IMR-90 (cell line): ENCODE data around the gene RGS17. TPM values are rescaled to one million over a fixed set of nuclear protein-coding genes. Genes with fewer than 3 reads are reported as not detected.
A peak's percentile ranks its signal among the peaks of the same experiment; 100 is the strongest.

Source experiments
- ATAC-seq: fragments of 200-7000 bp; cut with Tn5 transposase; 2 replicates; pipeline ENCODE4 v1.9.1; 2020; ENCODE audit warnings: low read depth, mild to moderate bottlenecking, moderate library complexity
- BruUV-seq: library from RNA; stranded (reverse); fragments of 400-500 nt; replicated peaks from 2 replicates; lab custom pipeline; 2021; lab: Mats Ljungman, UMichigan
- CTCF ChIA-PET: fragments of 300-600 bp; formaldehyde crosslinking; extraction: SDS; loops from one replicate; lab custom pipeline; 2021; ENCODE audit warnings: antibody characterized with exemption; lab: Yijun Ruan, JAX
- POLR2A ChIA-PET: fragments of 300-600 bp; sonication (Branson Sonifier 250); formaldehyde crosslinking; loops from one replicate; lab custom pipeline; 2022; ENCODE audit warnings: antibody characterized with exemption; ENCODE audit not compliant: unreplicated experiment; lab: Charles Lee
- DNase-seq: peaks from one replicate; pipeline ENCODE4 v3.0.0; 2013
- H2AFZ ChIP-seq: replicated peaks from 2 replicates; pipeline ENCODE3; 2013; ENCODE audit warnings: low read length, mild to moderate bottlenecking; ENCODE audit not compliant: poor library complexity
- H2AK5ac ChIP-seq: 2 replicates; pipeline ENCODE4 v1.6.1; 2013; ENCODE audit warnings: low read depth, low read length, inconsistent platforms
- H2AK9ac ChIP-seq: replicated peaks from 2 replicates; pipeline ENCODE3; 2013; ENCODE audit warnings: mild to moderate bottlenecking, low read depth, low read length, moderate library complexity; ENCODE audit not compliant: poor library complexity
- H2BK120ac ChIP-seq: 2 replicates; pipeline ENCODE4 v1.6.1; 2013; ENCODE audit warnings: low read depth, low read length, inconsistent platforms
- H2BK15ac ChIP-seq: 3 replicates; pipeline ENCODE4 v1.6.1; 2013; ENCODE audit warnings: low read depth, low read length, inconsistent platforms
- H2BK20ac ChIP-seq: 2 replicates; pipeline ENCODE4 v1.6.1; 2013; ENCODE audit warnings: low read depth, mild to moderate bottlenecking, inconsistent platforms, low read length, moderate library complexity
- H2BK5ac ChIP-seq: 2 replicates; pipeline ENCODE4 v1.6.1; 2013; ENCODE audit warnings: mild to moderate bottlenecking, low read depth, low read length, inconsistent platforms; ENCODE audit not compliant: poor library complexity, severe bottlenecking
- H3K14ac ChIP-seq: replicated peaks from 2 replicates; pipeline ENCODE4 v1.6.1; 2013; ENCODE audit warnings: low read depth, low read length, inconsistent platforms
- H3K18ac ChIP-seq: 2 replicates; pipeline ENCODE4 v1.6.1; 2013; ENCODE audit warnings: low read depth, low read length, control low read depth
- H3K23ac ChIP-seq: 2 replicates; pipeline ENCODE4 v1.6.1; 2013; ENCODE audit warnings: low read depth, low read length, inconsistent platforms
- H3K27ac ChIP-seq: 2 replicates; pipeline ENCODE4 v1.5.1; 2013; ENCODE audit warnings: mild to moderate bottlenecking, control low read depth, low read length; ENCODE audit not compliant: insufficient read depth
- H3K27me3 ChIP-seq: 2 replicates; pipeline ENCODE4 v1.6.1; 2013; ENCODE audit warnings: low read length; ENCODE audit not compliant: control insufficient read depth, insufficient read depth
- H3K36me3 ChIP-seq: 2 replicates; pipeline ENCODE4 v1.6.1; 2013; ENCODE audit warnings: low read length, mixed read lengths; ENCODE audit not compliant: control insufficient read depth, insufficient read depth
- H3K4ac ChIP-seq: 2 replicates; pipeline ENCODE4 v1.6.1; 2013; ENCODE audit warnings: low read depth, low read length, inconsistent platforms
- H3K4me1 ChIP-seq: 2 replicates; pipeline ENCODE4 v1.6.1; 2013; ENCODE audit warnings: low read length, mixed read lengths; ENCODE audit not compliant: control insufficient read depth, insufficient read depth
- H3K4me2 ChIP-seq: 2 replicates; pipeline ENCODE4 v1.6.1; 2013; ENCODE audit warnings: low read depth, mild to moderate bottlenecking, control low read depth, low read length, moderate library complexity
- H3K4me3 ChIP-seq: 2 replicates; pipeline ENCODE4 v1.5.1; 2013; ENCODE audit warnings: low read depth, mild to moderate bottlenecking, control low read depth, low read length, moderate library complexity; ENCODE audit not compliant: insufficient read depth
- H3K56ac ChIP-seq: 2 replicates; pipeline ENCODE4 v1.6.1; 2013; ENCODE audit warnings: low read length, inconsistent platforms; ENCODE audit not compliant: insufficient read depth; ENCODE audit errors: extremely low read depth
- H3K79me1 ChIP-seq, 2 experiments: 2 replicates each; pipeline ENCODE4 v1.6.1; 2013; ENCODE audit warnings: low read length in 2 of 2, inconsistent platforms in 1 of 2, low read depth in 1 of 2
- H3K9ac ChIP-seq: 2 replicates; pipeline ENCODE4 v1.6.1; 2013; ENCODE audit warnings: low read depth, low read length, control low read depth
- H3K9me1 ChIP-seq: 2 replicates; pipeline ENCODE4 v1.6.1; 2013; ENCODE audit warnings: low read length, inconsistent platforms; ENCODE audit not compliant: insufficient read depth
- H3K9me3 ChIP-seq: 2 replicates; pipeline ENCODE4 v1.6.1; 2013; ENCODE audit warnings: low read length; ENCODE audit not compliant: control insufficient read depth, insufficient read depth
- H4K20me1 ChIP-seq: 2 replicates; pipeline ENCODE4 v1.6.1; 2013; ENCODE audit warnings: low read length, inconsistent platforms; ENCODE audit not compliant: insufficient read depth
- H4K5ac ChIP-seq: 2 replicates; pipeline ENCODE4 v1.6.1; 2013; ENCODE audit warnings: mild to moderate bottlenecking, low read depth, low read length, control low read depth
- H4K8ac ChIP-seq, 2 experiments: 2 replicates each; pipeline ENCODE4 v1.6.1; 2013; ENCODE audit warnings: low read depth in 2 of 2, low read length in 2 of 2, control low read depth in 1 of 2, inconsistent platforms in 1 of 2
- H4K91ac ChIP-seq: 2 replicates; pipeline ENCODE4 v1.6.1; 2013; ENCODE audit warnings: low read depth, low read length, inconsistent platforms; ENCODE audit not compliant: insufficient read depth
- CEBPB ChIP-seq: IDR thresholded peaks from 2 replicates; pipeline ENCODE4 v1.6.1; 2012; ENCODE audit warnings: low read depth, low read length, improper control_type of control experiment
- SMC3 ChIP-seq: fragments of 150-350 bp; IDR thresholded peaks from 2 replicates; pipeline ENCODE4 v1.6.1; 2016; ENCODE audit warnings: low read depth, mild to moderate bottlenecking, antibody characterized with exemption, low read length, moderate library complexity
- WGBS, 2 experiments: methylation state at CpG; one replicate each; pipeline versions ENCODE4 v1.1.5 to v1.1.7; 2013; ENCODE audit warnings: missing lambda C conversion rate in 2 of 2; ENCODE audit not compliant: insufficient read length in 1 of 2; ENCODE audit errors: extremely low coverage in 2 of 2; 5-methylcytosine and 5-hydroxymethylcytosine counted together
- dilution Hi-C: fragments of 300-500 bp; cut with HindIII; formaldehyde crosslinking; loops from one replicate; pipeline ENCODE4 v1.14.3; 2018; ENCODE audit warnings: low sequenced_read_pairs; ENCODE audit not compliant: unreplicated experiment
- in situ Hi-C: fragments of 300-500 bp; cut with MboI; formaldehyde crosslinking; loops from 3 replicates; pipeline ENCODE4 v1.14.3; 2019; ENCODE audit warnings: low sequenced_read_pairs, inconsistent platforms, mixed read lengths
- intact Hi-C: fragments of 100-400 bp; cut with micrococcal nuclease; formaldehyde crosslinking; loops from 2 replicates; pipeline ENCODE4 v1.10.0; 2022
- polyA plus RNA-seq, 3 experiments: library from polyadenylated mRNA; depleted of rRNA; stranded (reverse); fragments of >200 nt; gene quantifications; 2 replicates each; pipeline ENCODE4 v1.2.3, GENCODE V29; 2012; ENCODE audit warnings: low replicate concordance in 1 of 3
- total RNA-seq: library from RNA; depleted of rRNA; stranded (reverse); fragments of >200 nt; gene quantifications from 2 replicates; pipeline ENCODE4 v1.2.3, GENCODE V29; 2012

Gene RGS17
- total and polyA plus RNA-seq, 2 of the 4 experiments (the other 2 are of a cell fraction) = 0.75 to 1.4 TPM

DNA sequence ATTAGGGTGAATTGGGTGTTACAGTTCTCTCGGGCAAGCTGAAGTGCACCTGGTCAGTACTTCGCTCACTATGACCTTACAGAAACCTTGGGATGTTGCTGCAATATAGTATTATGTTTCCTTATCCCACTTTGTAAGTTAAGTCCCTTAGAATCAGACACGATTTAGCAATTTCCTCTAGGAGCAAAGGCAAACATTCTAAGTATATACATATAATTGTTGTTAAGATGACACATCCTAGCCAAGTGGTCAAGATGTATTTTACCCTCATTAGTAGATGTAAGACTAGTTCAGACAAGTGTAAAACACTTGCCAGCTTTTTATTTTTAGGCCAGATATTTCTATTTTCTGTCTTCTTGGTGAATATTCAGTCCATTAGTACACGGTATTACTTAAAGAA is 31.1 kb upstream of the RGS17 start:
- H3K14ac ChIP-seq = peak overlapping the region; percentile 3; the same call in 1 of the 2 replicates
- H2BK120ac ChIP-seq = peak overlapping the region; percentile 43
- H3K79me1 ChIP-seq = no peaks in the 10 kb centered on the region
- CTCF ChIA-PET = interaction anchor here (1.2 to 1.4 kb wide), 2 partner anchors 8 to 70 kb away, joined by 3 to 4 read pairs; no protein-coding TSS in a partner anchor
- H2BK15ac ChIP-seq = 0 out of 3 replicates have a peak overlapping the region, but pooled peaks have one; percentile 12
- H4K20me1 ChIP-seq = no peaks in the 10 kb centered on the region
- DNase-seq (peak; percentile 67), ATAC-seq (peak; percentile 69)
- 0 out of 2 replicates have a peak overlapping the region, but pooled peaks have one; percentile 78 for H2AK5ac ChIP-seq
- TF ChIP-seq SMC3 (no peak), CEBPB (0 out of 2 replicates have a peak, but pooled peaks have one; percentile 39)
- peak overlapping the region; percentile 87; the same call in 1 of the 2 replicates for H4K5ac ChIP-seq
- POLR2A ChIA-PET = no interaction called here
- no peaks in the 10 kb centered on the region for H3K27me3 ChIP-seq
- H3K4me3 ChIP-seq = no peak overlapping the region
- in situ Hi-C loops = no loop called here
- H4K8ac ChIP-seq = peak overlapping the region in 1 of 2 experiments; percentile 23; a peak in 3 of 4 replicates
- peak overlapping the region; percentile 77; the same call in 1 of the 2 replicates for H3K27ac ChIP-seq
- WGBS, 2 experiments = no CpG with 5 or more reads among the region's 4 CpGs
- peak overlapping the region; percentile 61 for H2BK20ac ChIP-seq
- H3K36me3 ChIP-seq = no peaks in the 10 kb centered on the region
- no TSS peak for BruUV-seq
- H2AK9ac ChIP-seq = no peak overlapping the region
- H3K18ac ChIP-seq = peak overlapping the region; percentile 86
- no peak overlapping the region for H4K91ac ChIP-seq
- H2BK5ac ChIP-seq = peak overlapping the region; percentile 55
- dilution Hi-C loops = no loop called here
- H3K56ac ChIP-seq = no peak overlapping the region
- H3K4ac ChIP-seq = peak overlapping the region; percentile 77
- no peaks in the 10 kb centered on the region for H3K9me3 ChIP-seq
- peak overlapping the region; percentile 28 for H2AFZ ChIP-seq
- H3K4me1 ChIP-seq = peaks cover 9% of the 10 kb centered on the region
- intact Hi-C loops = no loop called here
- peak overlapping the region; percentile 79 for H3K4me2 ChIP-seq
- peak overlapping the region; percentile 7; the same call in 1 of the 2 replicates for H3K23ac ChIP-seq
- H3K9me1 ChIP-seq = no peaks in the 10 kb centered on the region
- no peak overlapping the region; the same call in 1 of the 2 replicates for H3K9ac ChIP-seq
